B cell (primary cell): Measurements from ENCODE around the gene TAC3.

Source experiments
- EZH2 ChIP-seq: IDR thresholded peaks from 2 replicates; pipeline ENCODE4 v1.6.1; 2012; ENCODE audit warnings: borderline replicate concordance, low read depth, mild to moderate bottlenecking, moderate library complexity, low read length; ENCODE audit not compliant: insufficient read depth, poor library complexity, severe bottlenecking
- TF ChIP-seq, protein P1 (sequence below): fragments of 200-600 bp; IDR thresholded peaks from one replicate; pipeline ENCODE4 v1.8.0; 2022; ENCODE audit warnings: antibody characterized with exemption, mild to moderate bottlenecking

GRCh38 chr12:57004651-57005050 lies 11.7 kb downstream of the TAC3 start:
- TF ChIP-seq, protein P1, sequence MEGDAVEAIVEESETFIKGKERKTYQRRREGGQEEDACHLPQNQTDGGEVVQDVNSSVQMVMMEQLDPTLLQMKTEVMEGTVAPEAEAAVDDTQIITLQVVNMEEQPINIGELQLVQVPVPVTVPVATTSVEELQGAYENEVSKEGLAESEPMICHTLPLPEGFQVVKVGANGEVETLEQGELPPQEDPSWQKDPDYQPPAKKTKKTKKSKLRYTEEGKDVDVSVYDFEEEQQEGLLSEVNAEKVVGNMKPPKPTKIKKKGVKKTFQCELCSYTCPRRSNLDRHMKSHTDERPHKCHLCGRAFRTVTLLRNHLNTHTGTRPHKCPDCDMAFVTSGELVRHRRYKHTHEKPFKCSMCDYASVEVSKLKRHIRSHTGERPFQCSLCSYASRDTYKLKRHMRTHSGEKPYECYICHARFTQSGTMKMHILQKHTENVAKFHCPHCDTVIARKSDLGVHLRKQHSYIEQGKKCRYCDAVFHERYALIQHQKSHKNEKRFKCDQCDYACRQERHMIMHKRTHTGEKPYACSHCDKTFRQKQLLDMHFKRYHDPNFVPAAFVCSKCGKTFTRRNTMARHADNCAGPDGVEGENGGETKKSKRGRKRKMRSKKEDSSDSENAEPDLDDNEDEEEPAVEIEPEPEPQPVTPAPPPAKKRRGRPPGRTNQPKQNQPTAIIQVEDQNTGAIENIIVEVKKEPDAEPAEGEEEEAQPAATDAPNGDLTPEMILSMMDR: no peak
- no peak for TF ChIP-seq EZH2
